H1 (cell line): Measurements from ENCODE around the gene CEBPG. TPM values are rescaled to one million over a fixed set of nuclear protein-coding genes. Genes with fewer than 3 reads are reported as not detected.

Experiments used
- CTCF ChIA-PET: fragments of 300-600 bp; sonication (Branson Sonifier 250); formaldehyde crosslinking; loops from one replicate; lab custom pipeline; 2021; ENCODE audit not compliant: partially characterized antibody; lab: Charles Lee
- POLR2A ChIA-PET: fragments of 300-600 bp; sonication (Branson Sonifier 250); formaldehyde crosslinking; loops from one replicate; lab custom pipeline; 2021; ENCODE audit warnings: inconsistent platforms; ENCODE audit not compliant: partially characterized antibody; lab: Charles Lee
- DNase-seq, 2 experiments: peaks; one replicate each; pipeline versions ENCODE4 v3.0.0 to v3.0.0-alpha.2; 2010 to 2022; ENCODE audit warnings: low spot score in 2 of 2, low read depth in 1 of 2, mixed read lengths in 1 of 2
- FAIRE-seq: peaks from 2 replicates; lab custom pipeline; 2011; peaks lifted over from hg19 to GRCh38; lab: Jason Lieb, UNC
- H2AFZ ChIP-seq: 2 replicates; pipeline ENCODE4 v1.8.1; 2012; ENCODE audit warnings: low read length, inconsistent platforms
- H2AK5ac ChIP-seq: 2 replicates; pipeline ENCODE4 v1.6.1; 2013; ENCODE audit warnings: low read depth, low read length
- H2BK120ac ChIP-seq: replicated peaks from 2 replicates; pipeline ENCODE3; 2013; ENCODE audit warnings: low read depth, low read length, inconsistent platforms
- H2BK12ac ChIP-seq: 2 replicates; pipeline ENCODE4 v1.6.1; 2013; ENCODE audit warnings: low read depth, low read length
- H2BK15ac ChIP-seq: 2 replicates; pipeline ENCODE4 v1.6.1; 2013; ENCODE audit warnings: low read length
- H2BK20ac ChIP-seq: 2 replicates; pipeline ENCODE4 v1.6.1; 2013; ENCODE audit warnings: low read length
- H2BK5ac ChIP-seq: 2 replicates; pipeline ENCODE4 v1.6.1; 2013; ENCODE audit warnings: low read depth, low read length
- H3K14ac ChIP-seq: 2 replicates; pipeline ENCODE4 v1.6.1; 2013; ENCODE audit warnings: inconsistent platforms; ENCODE audit not compliant: insufficient read length
- H3K18ac ChIP-seq: 2 replicates; pipeline ENCODE4 v1.6.1; 2013; ENCODE audit warnings: low read length; ENCODE audit errors: extremely low read depth
- H3K23ac ChIP-seq: 2 replicates; pipeline ENCODE4 v1.6.1; 2013; ENCODE audit warnings: inconsistent platforms; ENCODE audit not compliant: insufficient read length
- H3K23me2 ChIP-seq: 2 replicates; pipeline ENCODE4 v1.6.1; 2013; ENCODE audit warnings: low read depth, low read length
- H3K27ac ChIP-seq: 2 replicates; pipeline ENCODE4 v1.6.1; 2011; ENCODE audit warnings: low read depth, low read length, inconsistent platforms
- H3K27me3 ChIP-seq, 4 experiments: replicated peaks in 1 of 4; 1 replicate in 1 of 4; 2 replicates in 3 of 4; pipeline versions ENCODE4 v1.6.1 to v1.8.1; 2011 to 2013; ENCODE audit warnings: low read length in 3 of 4, mild to moderate bottlenecking in 3 of 4, inconsistent platforms in 2 of 4, mixed read lengths in 2 of 4, moderate library complexity in 1 of 4; ENCODE audit not compliant: control insufficient read depth in 3 of 4, insufficient read depth in 3 of 4; ENCODE audit errors: extremely low read depth in 1 of 4
- H3K36me3 ChIP-seq, 4 experiments: 2 replicates each; pipeline versions ENCODE4 v1.6.1 to v1.8.1; 2011 to 2013; ENCODE audit warnings: mild to moderate bottlenecking in 4 of 4, low read length in 3 of 4, moderate library complexity in 2 of 4, control low read depth in 1 of 4, inconsistent platforms in 1 of 4; ENCODE audit not compliant: insufficient read depth in 4 of 4, control insufficient read depth in 2 of 4
- H3K4ac ChIP-seq: replicated peaks from 2 replicates; pipeline ENCODE3; 2013; ENCODE audit warnings: low read length, low read depth, mixed read lengths, inconsistent platforms; ENCODE audit not compliant: insufficient read length
- H3K4me1 ChIP-seq, 4 experiments: replicated peaks in 1 of 4; 1 replicate in 1 of 4; 2 replicates in 3 of 4; pipeline versions ENCODE4 v1.6.1 to v1.8.1; 2011 to 2013; ENCODE audit warnings: low read length in 3 of 4, inconsistent platforms in 2 of 4, mixed read lengths in 1 of 4; ENCODE audit not compliant: insufficient read depth in 4 of 4, control insufficient read depth in 3 of 4
- H3K4me2 ChIP-seq, 2 experiments: 2 replicates each; pipeline versions ENCODE4 v1.6.1 to v1.8.1; 2011 to 2013; ENCODE audit warnings: low read depth in 2 of 2, low read length in 2 of 2, control low read depth in 1 of 2, inconsistent platforms in 1 of 2, mild to moderate bottlenecking in 1 of 2; ENCODE audit not compliant: insufficient read depth in 1 of 2
- H3K4me3 ChIP-seq, 4 experiments: fragments of 200-600, 300-600 bp in 1 of 4; sonication (generic), shearing (Covaris generic), sonication (Bioruptor Twin) in 1 of 4; 2 replicates each; pipeline versions ENCODE4 v1.5.1 to v1.8.1; 2011 to 2016; ENCODE audit warnings: low read length in 4 of 4, low read depth in 3 of 4, control low read depth in 2 of 4, inconsistent platforms in 2 of 4, mild to moderate bottlenecking in 2 of 4, mixed read lengths in 1 of 4, moderate library complexity in 1 of 4; ENCODE audit not compliant: insufficient read depth in 2 of 4; ENCODE audit errors: extremely low read depth in 1 of 4
- H3K56ac ChIP-seq: replicated peaks from 2 replicates; pipeline ENCODE3; 2013; ENCODE audit warnings: low read depth, mild to moderate bottlenecking, mixed read lengths, low read length, inconsistent platforms; ENCODE audit not compliant: insufficient read length
- H3K79me1 ChIP-seq: 2 replicates; pipeline ENCODE4 v1.6.1; 2013; ENCODE audit warnings: low read depth, low read length, control low read depth
- H3K79me2 ChIP-seq, 2 experiments: 2 replicates each; pipeline versions ENCODE4 v1.6.1 to v1.8.1; 2012 to 2013; ENCODE audit warnings: low read length in 2 of 2, mild to moderate bottlenecking in 2 of 2, inconsistent platforms in 1 of 2; ENCODE audit not compliant: insufficient read depth in 2 of 2, control insufficient read depth in 1 of 2
- H3K9ac ChIP-seq, 4 experiments: replicated peaks in 1 of 4; 1 replicate in 1 of 4; 2 replicates in 3 of 4; pipeline versions ENCODE4 v1.6.1 to v1.8.1; 2011 to 2013; ENCODE audit warnings: low read depth in 3 of 4, low read length in 3 of 4, control low read depth in 2 of 4, mild to moderate bottlenecking in 2 of 4, moderate library complexity in 2 of 4, inconsistent platforms in 1 of 4; ENCODE audit errors: extremely low read depth in 1 of 4
- H3K9me3 ChIP-seq, 2 experiments: 2 replicates each; pipeline versions ENCODE4 v1.6.1 to v1.8.1; 2012 to 2013; ENCODE audit warnings: mild to moderate bottlenecking in 2 of 2, moderate library complexity in 2 of 2, control low read depth in 1 of 2, inconsistent platforms in 1 of 2, low read depth in 1 of 2, low read length in 1 of 2, mixed read lengths in 1 of 2; ENCODE audit not compliant: insufficient read depth in 2 of 2
- H4K20me1 ChIP-seq, 2 experiments: replicated peaks in 1 of 2; 2 replicates each; pipeline versions ENCODE3 to v1.8.1; 2011 to 2013; ENCODE audit warnings: inconsistent platforms in 2 of 2, low read length in 2 of 2, mild to moderate bottlenecking in 1 of 2; ENCODE audit not compliant: insufficient read depth in 2 of 2, control insufficient read depth in 1 of 2
- H4K5ac ChIP-seq: 2 replicates; pipeline ENCODE4 v1.6.1; 2013; ENCODE audit warnings: low read length, low read depth, mixed read lengths, inconsistent platforms; ENCODE audit not compliant: insufficient read length
- H4K8ac ChIP-seq: 2 replicates; pipeline ENCODE4 v1.8.0; 2013; ENCODE audit warnings: mild to moderate bottlenecking, moderate library complexity, low read length, inconsistent platforms; ENCODE audit not compliant: insufficient read depth; ENCODE audit errors: extremely low read depth
- H4K91ac ChIP-seq: replicated peaks from 2 replicates; pipeline ENCODE3; 2013; ENCODE audit warnings: low read length, mixed read lengths, inconsistent platforms; ENCODE audit not compliant: insufficient read length
- CHD2 ChIP-seq: IDR thresholded peaks from 2 replicates; pipeline ENCODE4 v1.6.1; 2012; ENCODE audit warnings: low read length, improper control_type of control experiment
- FOSL1 ChIP-seq: IDR thresholded peaks from 2 replicates; pipeline ENCODE4 v1.6.1; 2011; ENCODE audit warnings: mild to moderate bottlenecking, low read depth, low read length, moderate library complexity; ENCODE audit not compliant: insufficient read depth
- GABPA ChIP-seq: IDR thresholded peaks from 2 replicates; pipeline ENCODE4 v1.6.1; 2011; ENCODE audit warnings: mild to moderate bottlenecking, low read length, moderate library complexity, borderline replicate concordance; ENCODE audit not compliant: insufficient read depth
- HDAC6 ChIP-seq: IDR thresholded peaks from one replicate; pipeline ENCODE4 v1.7.1; 2012; ENCODE audit warnings: low read depth, mild to moderate bottlenecking, inconsistent platforms, low read length, moderate library complexity
- KDM4A ChIP-seq: IDR thresholded peaks from one replicate; pipeline ENCODE4 v1.7.1; 2012; ENCODE audit warnings: low read depth, mild to moderate bottlenecking, moderate library complexity, low read length, inconsistent platforms; ENCODE audit not compliant: severe bottlenecking
- RNF2 ChIP-seq: fragments of 200-900, 300-1000 bp; sonication (generic); IDR thresholded peaks from 2 replicates; pipeline ENCODE4 v1.7.1; 2016; ENCODE audit warnings: borderline replicate concordance, low read depth, mild to moderate bottlenecking, antibody characterized with exemption, low read length; ENCODE audit not compliant: poor library complexity, severe bottlenecking; ENCODE audit errors: missing control alignments
- RXRA ChIP-seq: IDR thresholded peaks from 2 replicates; pipeline ENCODE4 v1.6.1; 2011; ENCODE audit warnings: low read depth, mild to moderate bottlenecking, low read length, moderate library complexity; ENCODE audit not compliant: insufficient read depth
- TBP ChIP-seq: IDR thresholded peaks from 2 replicates; pipeline ENCODE4 v1.6.1; 2011; ENCODE audit warnings: low read depth, low read length, improper control_type of control experiment
- WGBS, 2 experiments: shearing (Covaris generic) in 1 of 2; methylation state at CpG; one replicate each; pipeline versions ENCODE4 v1.1.6 to v1.1.7; 2013 to 2015; ENCODE audit warnings: low lambda C conversion rate in 2 of 2, mixed read lengths in 2 of 2, inconsistent platforms in 1 of 2, low coverage in 1 of 2, missing lambda C conversion rate in 1 of 2; ENCODE audit not compliant: insufficient replicate concordance in 2 of 2, insufficient coverage in 1 of 2, insufficient read length in 1 of 2; ENCODE audit errors: extremely low coverage in 1 of 2, missing lambda C conversion rate in 1 of 2; 5-methylcytosine and 5-hydroxymethylcytosine counted together
- polyA plus RNA-seq, 7 experiments: library from polyadenylated mRNA; depleted of rRNA in 3 of 7; stranded (reverse) in 5 of 7; unstranded in 2 of 7; fragments of >200 nt in 5 of 7; fragments of 200-250 nt in 2 of 7; gene quantifications; 1 replicate in 5 of 7; 2 replicates in 1 of 7; 4 replicates in 1 of 7; pipeline versions ENCODE4 v1.2.1 to v1.2.3, GENCODE V29; 2011 to 2013; ENCODE audit warnings: missing spikeins in 2 of 7, mixed read lengths in 2 of 7
- total RNA-seq: library from RNA; stranded (reverse); fragmentation: NEBNext Ultra II Directional; extraction: Animal tissue kit (Norgen Biotek cat#: 25700); gene quantifications from 2 replicates; pipeline ENCODE4 v1.2.1, GENCODE V29; 2021

Gene CEBPG
- total and polyA plus RNA-seq, 2 of the 8 experiments (the other 6 are each of a cell fraction or from before 2014, with no cell fraction given), result 12.3 to 35.4 TPM

- no peaks in the 10 kb centered on the region for H3K23me2 ChIP-seq
- H3K4me2 ChIP-seq, result no peak overlapping the region
- H4K20me1 ChIP-seq, result no peaks in the 10 kb centered on the region
- no peak overlapping the region for H2BK15ac ChIP-seq
- no peak overlapping the region for H4K5ac ChIP-seq
- H3K36me3 ChIP-seq, result no peaks in the 10 kb centered on the region
- no peak overlapping the region for H4K8ac ChIP-seq
- DNase-seq (no peak), FAIRE-seq (no peak)
- no peak overlapping the region for H3K27ac ChIP-seq
- no peak overlapping the region for H3K56ac ChIP-seq
- H3K79me2 ChIP-seq, result no peaks in the 10 kb centered on the region
- no peak overlapping the region for H4K91ac ChIP-seq
- H3K18ac ChIP-seq, result no peak overlapping the region
- H3K4me3 ChIP-seq, result no peak overlapping the region
- H3K9me3 ChIP-seq, result no peaks in the 10 kb centered on the region
- H3K9ac ChIP-seq, result no peak overlapping the region
- no peak overlapping the region for H2BK12ac ChIP-seq
- no peak overlapping the region for H2AK5ac ChIP-seq
- WGBS, 2 experiments, result 80% methylated on average over 5 of the region's 5 CpGs; no CpG with 5 or more reads in 1 of the 2 experiments
- no peak overlapping the region for H2BK5ac ChIP-seq
- TF ChIP-seq CHD2, result no peak
- TF ChIP-seq FOSL1, result no peak
- no peak for TF ChIP-seq TBP
- no peak for TF ChIP-seq KDM4A
- TF ChIP-seq GABPA, result no peak
- no peak for TF ChIP-seq HDAC6
- TF ChIP-seq RXRA, result no peak
- no peak for TF ChIP-seq RNF2
- no peak overlapping the region for H2AFZ ChIP-seq
- CTCF ChIA-PET, result interaction anchor here (0.5 to 2.2 kb wide), 11 partner anchors 13 to 226 kb away, joined by 3 to 7 read pairs (median 3); no protein-coding TSS in a partner anchor
- H2BK120ac ChIP-seq, result no peak overlapping the region
- no peaks in the 10 kb centered on the region for H3K4me1 ChIP-seq
- H3K79me1 ChIP-seq, result no peaks in the 10 kb centered on the region
- no peak overlapping the region for H3K4ac ChIP-seq
- no peak overlapping the region for H3K14ac ChIP-seq
- no peak overlapping the region for H2BK20ac ChIP-seq
- POLR2A ChIA-PET, result interaction anchor here (1.5 to 2.3 kb wide), 2 partner anchors 10 to 13 kb away, joined by 5 to 13 read pairs; partner anchors contain the start of gene CEBPG
- no peak overlapping the region for H3K23ac ChIP-seq
- no peaks in the 10 kb centered on the region; a peak in 1 of 7 replicates for H3K27me3 ChIP-seq
Observed at GRCh38 chr19:33363476-33363875, 10.0 kb upstream of the CEBPG start.
